GM18502 (cell line): ENCODE measurements around the gene CTNNA2.
"Not testable (repeated sequence)": the region's sequence is repeated elsewhere in the genome, so short reads cannot be mapped to it uniquely, and the experiment has no call there.

Experiments
- ATAC-seq: cut with Tn5 transposase; IDR thresholded peaks from one replicate; pipeline ENCODE4 v1.9.1; 2021; ENCODE audit warnings: mild to moderate bottlenecking; ENCODE audit not compliant: unreplicated experiment, poor library complexity

CTNNA2 gene

DNA sequence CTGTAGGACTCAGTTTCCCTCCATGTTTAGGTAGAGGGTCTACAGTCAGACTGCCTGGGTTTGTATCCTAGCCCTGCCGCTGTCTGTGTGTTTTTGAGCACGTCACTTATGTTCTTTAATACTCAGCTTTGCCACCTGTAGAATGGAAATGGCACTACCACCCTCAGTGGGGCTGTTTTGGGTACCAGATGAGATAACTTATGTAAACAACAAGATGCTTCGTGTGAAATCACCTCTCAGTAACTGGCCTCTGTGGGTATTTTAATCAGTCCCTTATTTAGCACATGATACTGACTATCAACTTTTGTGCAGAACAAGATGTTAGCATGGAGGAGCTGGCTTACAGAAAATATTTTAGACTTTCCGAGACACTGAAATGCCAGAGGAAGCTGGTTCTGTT, 495.7 kb downstream of the CTNNA2 start:
- no peak for ATAC-seq

DNA sequence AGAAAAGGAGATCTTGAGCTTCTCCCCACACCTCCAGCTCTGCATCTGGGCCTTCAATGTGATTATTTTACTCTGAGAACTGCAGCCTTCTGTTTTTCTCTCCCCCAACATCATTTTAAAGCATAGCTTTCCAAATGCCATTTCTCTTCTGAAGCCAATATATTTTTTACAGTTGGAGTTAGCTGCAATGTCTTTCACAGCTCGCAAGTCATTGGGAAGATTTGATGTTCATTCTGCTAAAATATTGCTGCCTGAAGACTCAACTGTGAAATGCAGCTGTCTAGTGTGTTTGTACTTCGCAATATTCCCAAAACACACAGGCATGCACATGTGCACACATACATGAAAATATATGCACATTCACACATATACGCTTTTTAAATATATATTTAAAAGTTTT, 496.4 kb downstream of the CTNNA2 start:
- no peak for ATAC-seq

DNA sequence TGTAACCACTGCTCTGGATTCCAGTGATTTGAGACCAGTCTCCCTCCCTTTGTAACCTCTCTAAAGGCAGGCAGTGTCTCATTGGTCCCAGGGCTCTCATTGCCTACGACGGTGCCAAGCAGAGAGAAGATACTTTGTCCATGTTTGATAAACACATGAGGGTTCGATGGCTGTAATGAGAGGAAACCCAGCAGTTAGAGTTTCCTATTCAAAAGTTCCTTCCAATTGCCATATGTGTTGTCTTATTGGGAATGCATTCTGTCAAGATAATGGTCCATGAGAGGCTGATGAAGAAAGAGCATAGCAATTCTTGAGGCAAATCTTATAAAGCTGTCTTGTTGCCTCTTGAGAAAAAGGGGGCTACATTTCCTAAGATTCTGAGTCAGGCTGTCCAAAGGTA, 499.2 kb downstream of the CTNNA2 start:
- ATAC-seq: no peak

DNA sequence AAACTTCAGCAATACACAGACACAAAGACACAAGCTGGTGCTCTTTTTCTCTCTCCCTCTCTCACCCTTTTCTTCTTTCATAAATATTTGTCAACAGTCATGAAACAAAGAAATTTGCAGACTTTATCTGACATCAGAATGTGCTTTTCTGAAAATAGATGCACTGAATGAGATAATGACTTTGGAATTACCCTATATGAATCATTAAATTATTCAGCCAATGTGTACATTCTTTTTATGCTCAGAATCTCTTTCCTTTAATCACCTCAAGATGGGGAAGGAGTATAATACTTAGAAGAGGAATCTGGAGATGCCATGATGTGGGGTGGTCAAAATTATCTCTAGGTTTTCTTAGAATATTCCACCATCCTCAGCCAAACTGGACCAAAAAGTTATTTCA, 501.8 kb downstream of the CTNNA2 start:
- no peak for ATAC-seq

DNA sequence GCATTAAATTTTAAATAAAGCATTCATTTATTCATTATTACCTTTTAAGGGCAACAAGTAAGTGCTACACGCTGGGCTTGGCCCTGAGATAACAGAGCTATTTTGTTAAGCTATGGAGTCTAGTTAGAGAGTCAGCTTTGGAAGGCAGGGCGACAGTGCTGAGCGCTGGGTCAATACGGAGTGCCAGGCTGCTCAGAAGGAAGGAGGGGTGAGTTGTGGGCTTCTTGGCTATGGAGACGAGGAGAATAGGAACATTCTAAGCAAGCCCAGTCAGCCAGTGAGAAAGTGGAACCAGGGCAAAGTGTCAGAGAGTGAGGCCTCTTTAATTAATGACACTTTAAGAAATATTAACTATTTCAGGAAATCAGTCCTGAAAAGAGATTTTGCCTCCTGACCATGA, 503.3 kb downstream of the CTNNA2 start:
- ATAC-seq: no peak

DNA sequence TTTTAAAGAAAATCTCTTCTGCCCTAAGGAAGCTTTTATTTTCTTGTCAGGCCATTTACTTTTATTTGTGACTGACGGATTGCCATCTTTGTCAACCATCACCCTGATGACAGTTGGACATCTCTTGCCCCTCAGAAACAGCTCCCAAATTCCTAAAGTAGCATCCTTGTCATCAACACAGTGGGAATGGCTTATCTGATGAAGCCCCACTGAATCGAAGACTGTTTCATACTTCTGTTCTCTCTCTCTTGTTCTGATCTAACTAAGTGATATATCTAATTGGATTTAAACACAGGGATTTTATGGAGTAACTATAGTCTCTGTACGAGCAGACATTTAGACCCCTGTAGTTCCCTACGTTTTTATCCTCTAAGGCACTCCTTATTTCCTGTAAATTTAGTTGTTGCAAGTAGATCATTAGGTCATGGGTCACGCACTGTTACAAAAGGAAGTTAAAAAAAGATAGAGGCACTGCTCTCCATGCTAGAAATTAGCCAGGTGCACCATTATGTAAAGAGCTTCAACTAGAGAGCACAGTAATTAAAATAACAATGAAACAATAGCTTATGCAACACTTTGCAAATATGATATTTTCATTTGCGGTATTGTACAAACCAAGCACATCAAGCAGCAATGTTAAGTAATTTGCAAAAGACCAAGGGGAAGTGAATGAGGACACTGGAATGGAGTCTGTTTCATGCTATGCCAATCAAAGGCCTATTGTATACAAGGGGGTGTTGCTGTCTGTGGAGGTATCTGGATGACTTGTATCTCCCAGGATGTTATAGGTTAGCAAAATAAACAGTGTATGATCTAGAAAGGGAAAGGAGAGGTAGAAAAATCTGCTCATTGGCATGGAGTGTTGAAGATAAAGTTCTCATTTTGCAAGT, 507.0 kb downstream of the CTNNA2 start:
- ATAC-seq: no peak

DNA sequence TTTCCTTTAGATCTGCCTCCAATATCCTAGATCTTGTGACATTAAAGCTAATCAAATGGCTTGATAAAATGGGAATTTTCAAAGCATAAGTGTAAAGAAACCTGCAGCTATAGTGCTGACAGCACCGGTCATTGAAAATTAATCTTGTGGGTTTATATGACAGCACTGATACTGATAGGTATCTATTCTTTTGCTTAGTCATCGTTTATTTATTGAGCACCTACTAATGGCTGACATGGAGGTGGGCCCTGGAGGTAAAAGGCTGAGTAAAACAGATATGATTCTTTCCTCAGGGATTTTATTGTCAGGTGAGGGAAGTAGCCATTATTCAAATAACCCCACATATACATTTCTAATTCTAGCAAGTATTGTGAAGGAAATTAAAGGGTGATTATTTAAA, 509.2 kb downstream of the CTNNA2 start:
- no peak for ATAC-seq

DNA sequence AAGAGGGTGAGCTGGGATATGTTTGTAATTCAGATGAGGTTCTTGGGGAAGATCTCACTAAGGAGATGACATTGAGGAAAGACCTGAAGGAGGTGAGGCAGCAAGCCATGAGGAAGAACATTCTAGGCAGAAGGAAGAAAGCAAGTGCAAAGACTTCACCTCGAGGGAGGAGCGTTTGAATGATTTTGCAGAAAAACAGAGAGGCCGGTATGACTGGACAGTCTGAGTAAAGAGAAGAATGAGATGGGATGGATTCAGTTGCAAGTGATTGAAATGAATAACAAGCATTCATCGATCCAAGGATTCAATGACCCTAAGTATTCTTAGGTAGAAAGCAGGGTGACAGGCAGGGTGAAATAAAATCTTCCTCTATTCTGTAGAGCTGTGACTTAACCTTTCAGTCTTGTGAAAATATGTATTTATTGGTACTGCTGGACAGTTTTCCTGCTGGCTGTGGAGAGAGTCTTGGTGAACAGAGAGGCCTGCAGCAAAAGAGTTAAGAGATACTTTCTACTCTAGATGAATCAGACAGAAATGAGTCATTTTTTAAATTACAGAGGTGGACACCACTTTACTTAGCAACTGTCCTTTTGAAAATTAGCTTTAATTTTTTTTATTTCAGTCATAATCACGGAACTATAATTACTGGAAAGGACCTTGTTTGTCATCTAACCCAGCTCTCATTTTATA, 513.3 kb downstream of the CTNNA2 start:
- no peak for ATAC-seq

DNA sequence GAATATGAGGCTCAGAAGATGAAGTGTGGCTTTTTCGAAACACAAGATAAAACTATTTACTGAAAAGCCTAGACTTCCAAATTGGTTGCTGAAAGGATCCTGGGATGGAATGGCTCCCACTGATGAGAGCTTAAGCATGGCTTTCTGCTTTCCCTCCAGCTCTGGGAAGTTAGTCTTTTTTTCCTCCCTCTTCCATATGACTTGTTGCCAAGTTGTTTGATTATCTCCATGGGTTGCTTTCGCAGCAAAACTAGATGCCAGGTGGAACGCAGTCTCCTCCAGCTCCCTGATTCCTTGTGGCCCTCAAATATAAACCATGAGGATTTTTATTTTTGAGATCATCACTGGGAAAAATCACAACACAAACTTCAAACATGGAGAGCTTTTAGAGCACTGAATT, 515.2 kb downstream of the CTNNA2 start:
- ATAC-seq: no peak

DNA sequence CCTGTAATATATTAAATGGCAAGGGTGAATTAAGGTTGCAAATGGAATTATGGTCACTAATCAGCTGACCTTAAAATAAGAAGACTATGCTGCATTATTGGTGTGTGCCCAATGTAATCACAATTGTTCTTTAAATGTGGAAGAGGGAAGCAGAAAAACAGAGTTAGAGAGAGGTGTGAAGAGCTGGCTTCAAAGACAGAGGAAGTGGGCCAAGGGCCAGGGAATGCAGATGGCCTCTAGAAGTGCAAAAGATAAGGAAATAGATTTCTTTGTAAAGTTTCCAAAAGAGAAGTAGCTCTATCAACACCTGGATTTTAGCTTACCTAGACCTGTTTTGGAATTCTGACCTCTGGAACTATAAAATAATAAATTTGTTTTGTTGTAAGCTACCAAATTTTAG, 515.7 kb downstream of the CTNNA2 start:
- ATAC-seq: no peak

DNA sequence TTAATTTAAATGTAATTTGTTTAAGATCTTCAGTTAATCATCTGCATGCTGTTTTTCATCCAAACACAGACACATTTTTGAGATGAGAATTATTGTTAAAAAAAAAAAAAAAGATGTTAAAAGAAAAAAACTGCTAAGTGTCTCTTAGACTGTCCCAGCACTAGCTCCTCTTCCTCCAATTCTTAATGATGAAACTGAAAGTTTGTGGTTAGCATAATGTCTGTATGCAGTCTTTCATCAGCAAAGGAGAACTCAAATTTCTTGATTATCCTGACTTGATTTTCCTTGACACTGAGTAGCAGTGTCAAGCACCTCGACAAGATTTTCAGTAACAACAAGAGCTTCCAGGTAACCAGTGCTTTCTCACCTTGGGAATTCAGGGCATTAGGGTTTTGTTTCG, 517.3 kb downstream of the CTNNA2 start:
- no peak for ATAC-seq

DNA sequence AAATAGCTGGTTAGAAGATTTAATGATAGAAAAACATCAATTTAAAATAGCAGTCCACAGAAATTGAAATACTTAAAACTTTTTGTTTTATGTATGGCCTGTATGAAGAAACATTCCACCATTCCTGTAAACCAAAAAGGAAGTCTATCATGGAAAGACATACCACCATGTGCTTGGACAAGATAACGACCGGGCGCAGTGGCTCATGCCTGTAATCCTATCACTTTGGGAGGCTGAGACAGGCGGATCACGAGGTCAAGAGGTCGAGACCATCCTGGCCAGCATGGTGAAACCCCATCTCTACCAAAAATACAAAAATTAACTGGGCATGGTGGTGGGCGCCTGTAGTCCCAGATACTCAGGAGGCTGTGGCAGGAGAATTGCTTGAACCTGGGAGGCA, 519.8 kb downstream of the CTNNA2 start:
- not testable (repeated sequence) for ATAC-seq

DNA sequence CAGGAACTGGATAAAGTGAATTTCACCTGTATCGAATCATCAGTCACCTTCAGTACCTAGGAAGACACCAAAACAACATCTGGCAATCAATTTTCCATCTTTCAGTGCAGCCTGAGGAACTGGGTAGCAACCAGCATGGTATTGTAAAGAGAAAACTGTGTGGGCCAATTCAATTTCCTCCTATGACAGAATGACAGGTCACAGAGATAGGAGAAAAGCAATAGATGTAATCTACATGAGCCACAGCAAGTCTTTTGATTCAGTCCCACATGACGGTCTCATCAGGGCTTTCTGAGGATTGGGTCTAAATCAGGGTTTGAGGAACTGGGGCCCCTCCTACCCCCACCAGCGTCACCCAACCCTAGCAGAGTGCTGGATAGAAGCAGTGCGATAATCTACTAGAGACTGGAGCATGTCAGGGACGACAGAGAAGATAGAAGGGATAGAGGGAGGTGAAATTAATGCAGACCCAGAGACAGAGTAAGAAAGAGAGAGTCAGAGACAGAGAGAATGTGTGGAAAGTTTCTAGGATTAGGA, 523.0 kb downstream of the CTNNA2 start:
- no peak for ATAC-seq

DNA sequence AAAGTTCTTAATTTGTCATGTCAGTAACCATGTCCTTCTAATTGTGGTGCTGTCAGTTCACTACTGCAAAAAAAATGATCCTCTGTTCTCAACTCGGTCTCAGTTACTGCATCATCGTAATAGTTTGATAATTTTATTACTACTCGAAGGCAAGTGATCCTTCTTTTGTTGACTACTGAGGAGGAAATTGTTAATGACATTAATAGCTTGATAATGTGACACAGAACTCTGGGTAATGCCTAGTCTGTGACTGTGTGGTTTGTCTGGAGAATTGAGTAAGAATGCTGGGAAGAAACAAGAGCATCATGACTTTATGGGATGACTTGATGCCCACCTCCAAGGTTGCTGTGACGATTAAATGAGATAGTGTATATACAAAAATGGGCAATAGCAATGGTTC, 524.5 kb downstream of the CTNNA2 start:
- ATAC-seq: no peak

DNA sequence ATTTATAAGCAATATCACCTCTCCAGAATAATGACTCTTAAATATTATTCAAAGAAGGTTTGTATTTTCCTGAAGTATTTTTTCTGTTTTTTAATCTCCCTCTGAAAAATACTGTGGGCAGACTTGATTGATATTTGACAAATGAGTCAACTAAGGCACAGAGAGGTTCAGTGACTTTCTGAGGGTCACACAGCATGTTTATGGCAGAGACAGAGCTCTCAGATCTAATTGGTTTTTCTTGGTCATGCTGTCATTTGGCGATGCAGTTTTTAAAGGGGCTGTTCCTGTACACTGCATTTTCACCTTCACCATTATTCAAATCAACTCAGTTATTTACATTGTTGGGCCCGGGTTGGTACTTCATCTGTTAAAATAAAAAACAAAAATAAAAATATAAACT, 527.4 kb downstream of the CTNNA2 start:
- no peak for ATAC-seq

DNA sequence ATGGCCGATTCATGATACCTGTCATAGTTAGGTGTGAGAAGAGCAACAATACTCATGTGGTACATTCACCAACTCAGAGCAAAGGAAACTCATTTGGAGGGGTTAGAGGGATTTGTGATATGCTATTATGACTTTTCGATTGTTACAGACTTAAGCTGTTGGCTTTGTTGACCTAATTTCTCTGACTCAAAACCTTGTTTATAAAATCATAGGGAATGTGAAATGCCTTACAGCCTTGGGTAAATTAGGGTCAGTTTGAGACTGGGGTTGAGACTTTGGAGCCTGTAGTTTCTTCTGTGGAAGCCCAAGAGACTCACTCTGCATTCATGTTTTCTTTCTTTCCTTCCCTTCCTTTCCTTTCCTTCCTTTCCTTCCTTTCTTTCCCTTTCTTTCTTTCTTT, 529.8 kb downstream of the CTNNA2 start:
- ATAC-seq: no peak

DNA sequence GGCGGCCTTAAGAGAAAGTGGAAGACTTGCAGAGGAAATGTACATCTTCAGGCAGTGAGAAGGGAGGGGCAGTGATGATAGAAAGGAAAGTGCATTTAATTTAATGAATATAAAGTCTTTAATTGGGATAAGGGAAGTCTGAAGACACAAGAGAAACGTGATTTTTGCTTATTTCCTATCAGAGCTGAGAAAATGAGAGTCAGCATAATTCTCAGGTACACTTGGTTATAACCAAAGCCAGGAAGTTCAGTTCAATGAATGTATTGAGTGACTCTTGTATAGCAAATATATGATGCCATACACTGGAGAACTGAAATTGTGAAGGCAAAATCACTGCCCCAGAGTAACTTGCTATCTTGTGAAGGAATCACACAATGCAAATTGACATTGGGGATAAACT, 535.4 kb downstream of the CTNNA2 start:
- no peak for ATAC-seq

DNA sequence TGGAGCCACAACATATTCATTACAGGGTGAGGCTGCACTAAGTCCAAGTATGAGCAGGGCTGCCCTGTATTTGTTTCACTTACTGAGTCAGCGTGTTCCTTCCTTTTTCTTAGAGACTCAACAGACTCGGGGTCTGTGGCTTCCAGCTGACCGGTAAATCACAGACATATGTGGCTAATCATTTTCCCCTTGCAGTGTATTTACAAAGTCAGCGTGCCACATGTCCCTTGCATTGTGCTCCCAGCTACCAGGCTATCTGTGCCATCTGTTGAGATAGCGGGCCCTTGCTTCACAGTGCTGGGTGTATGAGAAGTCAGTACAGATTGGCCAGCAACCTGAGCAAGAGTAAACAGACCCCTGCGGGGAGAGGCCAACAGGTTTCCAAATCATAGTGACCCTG, 537.4 kb downstream of the CTNNA2 start:
- no peak for ATAC-seq

DNA sequence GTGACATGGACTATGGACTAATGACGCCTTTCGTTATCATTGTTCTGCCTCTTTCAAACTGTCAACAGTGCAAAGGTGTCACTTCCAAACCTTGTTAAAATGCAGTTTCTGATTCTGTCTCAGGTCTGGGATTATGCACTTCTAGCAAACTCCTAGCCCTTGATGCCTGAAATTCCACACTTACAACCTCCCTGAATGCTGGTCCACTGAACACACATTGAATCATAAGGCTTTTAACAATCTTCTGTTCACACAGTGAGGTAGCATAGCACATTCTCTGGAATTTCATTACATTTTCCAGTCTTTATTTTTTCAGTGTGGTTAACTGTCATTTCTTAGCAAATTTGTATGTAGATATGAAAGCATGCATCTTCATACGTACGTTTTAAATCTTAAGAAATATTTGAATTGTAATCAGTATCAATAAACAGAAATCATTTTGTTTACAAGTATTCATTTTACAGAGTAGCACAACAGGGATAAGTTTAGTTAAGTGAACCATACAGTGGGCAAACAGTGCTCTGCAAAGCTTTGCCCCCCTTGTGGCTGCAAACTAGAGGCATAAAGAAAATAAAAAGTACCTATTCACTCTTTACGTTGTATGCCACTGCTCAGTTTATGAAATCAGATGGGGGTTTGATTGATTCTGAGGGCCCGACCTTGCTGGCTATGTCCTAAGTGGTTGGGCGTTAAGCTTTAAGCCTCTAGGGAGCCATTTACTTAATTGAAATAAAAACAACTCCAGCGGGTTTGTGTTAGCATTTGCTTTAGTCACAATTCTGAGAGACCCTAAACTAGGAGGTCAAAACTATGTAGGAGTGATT, 540.9 kb downstream of the CTNNA2 start:
- no peak for ATAC-seq

DNA sequence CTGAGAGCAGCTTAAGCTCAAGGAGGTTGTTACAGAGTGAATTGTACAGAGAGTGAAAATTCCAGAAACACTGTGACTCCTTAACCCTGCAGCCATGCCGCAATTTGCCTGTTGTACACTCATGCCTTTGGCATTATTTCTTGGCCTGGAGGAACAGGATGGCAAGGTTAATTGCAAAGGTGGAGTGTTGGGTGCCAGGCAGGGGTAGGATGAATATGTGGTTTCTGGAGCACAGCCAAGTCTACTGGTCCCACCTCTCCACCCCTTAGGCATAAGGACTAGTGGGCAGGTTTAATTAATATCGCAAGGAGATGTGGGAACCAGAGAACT, 541.5 kb downstream of the CTNNA2 start:
- ATAC-seq: no peak

DNA sequence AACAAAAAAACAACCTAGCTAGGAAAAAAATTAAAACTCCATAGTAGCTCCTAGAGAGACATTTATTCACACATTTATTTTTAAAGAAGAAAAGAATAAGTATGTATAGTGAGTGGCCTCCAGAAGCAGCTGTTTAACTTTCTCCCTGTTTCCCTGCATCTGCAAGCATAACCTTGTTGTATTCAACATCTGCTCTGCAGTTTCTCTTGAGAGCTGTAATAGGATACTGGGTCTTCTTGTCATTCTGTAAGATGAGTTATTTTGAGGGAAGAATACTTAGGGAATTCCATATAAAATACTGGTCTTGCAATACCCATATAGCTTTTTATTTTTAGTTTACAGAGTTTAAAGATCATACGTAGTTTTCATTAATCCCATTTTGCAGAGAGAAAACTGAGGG, 545.1 kb downstream of the CTNNA2 start:
- ATAC-seq: no peak
